ENCODE results near the gene TIPIN.

DNA sequence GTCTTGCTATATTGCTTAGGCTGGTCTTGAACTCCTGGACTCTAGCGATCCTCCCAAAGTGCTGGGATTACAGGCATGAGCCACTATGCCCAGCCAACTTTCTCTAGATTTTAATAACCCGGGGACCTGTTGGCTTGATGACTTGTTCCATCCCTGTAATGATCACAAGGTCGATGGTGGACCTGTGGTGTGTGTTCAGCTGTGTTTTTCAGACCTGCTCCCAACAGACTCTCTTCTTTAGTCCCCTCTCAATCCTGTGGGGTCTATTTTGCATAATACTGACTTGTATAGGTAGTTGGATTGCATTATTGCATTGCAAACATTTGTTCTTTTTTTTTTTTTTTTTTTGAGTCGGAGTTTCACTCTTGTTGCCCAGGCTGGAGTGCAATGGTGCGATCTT lies 32.1 kb upstream of the TIPIN start:
- TF ChIP-seq MYC (IDR thresholded peaks at IDR 0.05; ENCODE audit: low read depth, low read length) (no peak), POLR2A (IDR thresholded peaks at IDR 0.05; ENCODE audit: extremely low read depth, insufficient read length) (no peak)
- TF ChIP-seq, protein P1, sequence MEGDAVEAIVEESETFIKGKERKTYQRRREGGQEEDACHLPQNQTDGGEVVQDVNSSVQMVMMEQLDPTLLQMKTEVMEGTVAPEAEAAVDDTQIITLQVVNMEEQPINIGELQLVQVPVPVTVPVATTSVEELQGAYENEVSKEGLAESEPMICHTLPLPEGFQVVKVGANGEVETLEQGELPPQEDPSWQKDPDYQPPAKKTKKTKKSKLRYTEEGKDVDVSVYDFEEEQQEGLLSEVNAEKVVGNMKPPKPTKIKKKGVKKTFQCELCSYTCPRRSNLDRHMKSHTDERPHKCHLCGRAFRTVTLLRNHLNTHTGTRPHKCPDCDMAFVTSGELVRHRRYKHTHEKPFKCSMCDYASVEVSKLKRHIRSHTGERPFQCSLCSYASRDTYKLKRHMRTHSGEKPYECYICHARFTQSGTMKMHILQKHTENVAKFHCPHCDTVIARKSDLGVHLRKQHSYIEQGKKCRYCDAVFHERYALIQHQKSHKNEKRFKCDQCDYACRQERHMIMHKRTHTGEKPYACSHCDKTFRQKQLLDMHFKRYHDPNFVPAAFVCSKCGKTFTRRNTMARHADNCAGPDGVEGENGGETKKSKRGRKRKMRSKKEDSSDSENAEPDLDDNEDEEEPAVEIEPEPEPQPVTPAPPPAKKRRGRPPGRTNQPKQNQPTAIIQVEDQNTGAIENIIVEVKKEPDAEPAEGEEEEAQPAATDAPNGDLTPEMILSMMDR (IDR thresholded peaks at IDR 0.05; ENCODE audit: low read depth, low read length): no peak
- TF ChIP-seq, protein P2, sequence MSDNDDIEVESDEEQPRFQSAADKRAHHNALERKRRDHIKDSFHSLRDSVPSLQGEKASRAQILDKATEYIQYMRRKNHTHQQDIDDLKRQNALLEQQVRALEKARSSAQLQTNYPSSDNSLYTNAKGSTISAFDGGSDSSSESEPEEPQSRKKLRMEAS (IDR thresholded peaks at IDR 0.05; ENCODE audit: low read depth, low read length): no peak
